GM15510 (cell line): Measurements from ENCODE around the gene AFF3.

Source experiments
- POLR2A ChIP-seq: IDR thresholded peaks from 3 replicates; pipeline ENCODE4 v1.6.1; 2011; ENCODE audit warnings: borderline replicate concordance; ENCODE audit not compliant: insufficient read length; ENCODE audit errors: extremely low read depth

AFF3 gene

GRCh38 chr2:100073110-100073509 is 69.3 kb downstream of the AFF3 start:
- no peak for TF ChIP-seq POLR2A

GRCh38 chr2:100072503-100072902 is 69.9 kb downstream of the AFF3 start:
- no peak for TF ChIP-seq POLR2A

GRCh38 chr2:100071335-100072043 is 70.9 kb downstream of the AFF3 start:
- TF ChIP-seq POLR2A, result no peak

- no peak for TF ChIP-seq POLR2A
Observed at GRCh38 chr2:100070078-100070477, 72.3 kb downstream of the AFF3 start.

- TF ChIP-seq POLR2A, result no peak
Observed at GRCh38 chr2:100068395-100068794, 74.0 kb downstream of the AFF3 start.

- no peak for TF ChIP-seq POLR2A
Observed at GRCh38 chr2:100067784-100068183, 74.6 kb downstream of the AFF3 start.

- TF ChIP-seq POLR2A, result no peak
Observed at GRCh38 chr2:100066856-100067255, 75.5 kb downstream of the AFF3 start.

- no peak for TF ChIP-seq POLR2A
Observed at GRCh38 chr2:100066246-100066645, 76.1 kb downstream of the AFF3 start.

GRCh38 chr2:100064592-100065428 is 77.6 kb downstream of the AFF3 start:
- TF ChIP-seq POLR2A, result no peak

- TF ChIP-seq POLR2A, result no peak
Observed at GRCh38 chr2:100064165-100064564, 78.2 kb downstream of the AFF3 start.

GRCh38 chr2:100063459-100063953 is 78.9 kb downstream of the AFF3 start:
- TF ChIP-seq POLR2A, result no peak

GRCh38 chr2:100062336-100062735 is 80.1 kb downstream of the AFF3 start:
- TF ChIP-seq POLR2A, result no peak

- TF ChIP-seq POLR2A, result no peak
Observed at GRCh38 chr2:100060875-100061274, 81.5 kb downstream of the AFF3 start.

GRCh38 chr2:100059638-100060037 is 82.8 kb downstream of the AFF3 start:
- no peak for TF ChIP-seq POLR2A

- no peak for TF ChIP-seq POLR2A
Observed at GRCh38 chr2:100057901-100058261, 84.5 kb downstream of the AFF3 start.

GRCh38 chr2:100054426-100054825 is 88.0 kb downstream of the AFF3 start:
- no peak for TF ChIP-seq POLR2A

- no peak for TF ChIP-seq POLR2A
Observed at GRCh38 chr2:100053087-100053885, 89.1 kb downstream of the AFF3 start.
